Medulla oblongata (tissue), 1 donor: ENCODE data around the gene PTX4.

Source experiments
- DNase-seq: peaks from one replicate; pipeline ENCODE4 v3.0.0-alpha.2; 2015; ENCODE audit errors: extremely low spot score

Gene PTX4

GRCh38 chr16:1523581-1524245 lies 35.0 kb upstream of the PTX4 start:
- DNase-seq, result no peak

- no peak for DNase-seq
Observed at GRCh38 chr16:1520461-1520860, 31.7 kb upstream of the PTX4 start.

GRCh38 chr16:1519831-1520230 lies 31.1 kb upstream of the PTX4 start:
- no peak for DNase-seq

GRCh38 chr16:1518626-1519135 lies 29.9 kb upstream of the PTX4 start:
- no peak for DNase-seq

- DNase-seq, result no peak
Observed at GRCh38 chr16:1514507-1514906, 25.8 kb upstream of the PTX4 start.

GRCh38 chr16:1512774-1513173 lies 24.0 kb upstream of the PTX4 start:
- DNase-seq, result no peak

GRCh38 chr16:1511662-1512569 lies 23.2 kb upstream of the PTX4 start:
- no peak for DNase-seq

GRCh38 chr16:1510941-1511351 lies 22.2 kb upstream of the PTX4 start:
- no peak for DNase-seq

GRCh38 chr16:1510272-1510671 lies 21.5 kb upstream of the PTX4 start:
- no peak for DNase-seq

- DNase-seq, result no peak
Observed at GRCh38 chr16:1509307-1510221, 20.8 kb upstream of the PTX4 start.

- DNase-seq, result no peak
Observed at GRCh38 chr16:1508494-1509187, 19.9 kb upstream of the PTX4 start.

- no peak for DNase-seq
Observed at GRCh38 chr16:1506494-1507213, 17.9 kb upstream of the PTX4 start.

GRCh38 chr16:1505912-1506311 lies 17.2 kb upstream of the PTX4 start:
- no peak for DNase-seq

- no peak for DNase-seq
Observed at GRCh38 chr16:1505073-1505844, 16.5 kb upstream of the PTX4 start.

- no peak for DNase-seq
Observed at GRCh38 chr16:1503110-1503955, 14.6 kb upstream of the PTX4 start.

- no peak for DNase-seq
Observed at GRCh38 chr16:1502092-1503004, 13.6 kb upstream of the PTX4 start.

GRCh38 chr16:1501630-1502029 lies 12.9 kb upstream of the PTX4 start:
- DNase-seq, result no peak
